HG03575 (cell line): ENCODE results near the gene NID1.
A peak's percentile ranks its signal among the peaks of the same experiment; 100 is the strongest.

Experiments
- ATAC-seq: cut with Tn5 transposase; IDR thresholded peaks from one replicate; pipeline ENCODE4 v1.9.1; 2021; ENCODE audit not compliant: unreplicated experiment, insufficient number of reproducible peaks, low FRiP score; ENCODE audit errors: extremely low read depth

Gene NID1

GRCh38 chr1:236072001-236072400, 7.1 kb upstream of the NID1 start:
- no peak for ATAC-seq

- no peak for ATAC-seq
Observed at GRCh38 chr1:236070753-236071152, 5.9 kb upstream of the NID1 start.

GRCh38 chr1:236069796-236070195, 4.9 kb upstream of the NID1 start:
- ATAC-seq = no peak

- ATAC-seq = no peak
Observed at GRCh38 chr1:236067854-236068454, 3.1 kb upstream of the NID1 start.

- peak; percentile 69 for ATAC-seq
Observed at GRCh38 chr1:236066828-236067386, 2.0 kb upstream of the NID1 start.

GRCh38 chr1:236066054-236066453, 1.2 kb upstream of the NID1 start:
- ATAC-seq = no peak

GRCh38 chr1:236065509-236066005, 667 bp upstream of the NID1 start:
- no peak for ATAC-seq

GRCh38 chr1:236063919-236064673, 794 bp downstream of the NID1 start:
- ATAC-seq = no peak

- ATAC-seq = no peak
Observed at GRCh38 chr1:236063551-236063918, 1.4 kb downstream of the NID1 start.

- ATAC-seq = no peak
Observed at GRCh38 chr1:236060286-236060685, 4.6 kb downstream of the NID1 start.

- ATAC-seq = no peak
Observed at GRCh38 chr1:236059011-236059410, 5.9 kb downstream of the NID1 start.

- ATAC-seq = peak; percentile 66
Observed at GRCh38 chr1:236058141-236058934, 6.6 kb downstream of the NID1 start.

GRCh38 chr1:236057546-236057945, 7.3 kb downstream of the NID1 start:
- no peak for ATAC-seq

- ATAC-seq = no peak
Observed at GRCh38 chr1:236052232-236052993, 12.5 kb downstream of the NID1 start.

- no peak for ATAC-seq
Observed at GRCh38 chr1:236051242-236051791, 13.6 kb downstream of the NID1 start.

- no peak for ATAC-seq
Observed at GRCh38 chr1:236045771-236046170, 19.1 kb downstream of the NID1 start.

GRCh38 chr1:236044341-236044740, 20.5 kb downstream of the NID1 start:
- no peak for ATAC-seq
